H9 (cell line): ENCODE data around the gene PRDM13. TPM values are rescaled to one million over a fixed set of nuclear protein-coding genes. Genes with fewer than 3 reads are reported as not detected.

Source experiments
- DNase-seq: peaks from one replicate; pipeline ENCODE4 v3.0.0-alpha.2; 2017
- H2AFZ ChIP-seq: one replicate; pipeline ENCODE4 v1.6.1; 2013; ENCODE audit warnings: mild to moderate bottlenecking, low read length, control low read depth, moderate library complexity
- H2AK5ac ChIP-seq: 2 replicates; pipeline ENCODE4 v1.6.1; 2013; ENCODE audit warnings: low read length, control low read depth, mixed read lengths; ENCODE audit not compliant: insufficient read length
- H2BK120ac ChIP-seq: one replicate; pipeline ENCODE4 v1.6.1; 2013; ENCODE audit warnings: low read depth, mild to moderate bottlenecking, low read length, control low read depth, inconsistent platforms; ENCODE audit not compliant: poor library complexity, severe bottlenecking
- H2BK12ac ChIP-seq: 2 replicates; pipeline ENCODE4 v1.6.1; 2013; ENCODE audit warnings: low read length, control low read depth, mixed read lengths, low read depth; ENCODE audit not compliant: insufficient read length
- H2BK15ac ChIP-seq: 2 replicates; pipeline ENCODE4 v1.6.1; 2013; ENCODE audit warnings: low read depth, low read length, control low read depth
- H2BK20ac ChIP-seq: one replicate; pipeline ENCODE4 v1.6.1; 2013; ENCODE audit warnings: low read depth, mild to moderate bottlenecking, low read length, control low read depth, inconsistent platforms; ENCODE audit not compliant: poor library complexity, severe bottlenecking
- H2BK5ac ChIP-seq: 2 replicates; pipeline ENCODE4 v1.6.1; 2013; ENCODE audit warnings: low read length, control low read depth, mixed read lengths; ENCODE audit not compliant: insufficient read length
- H3K14ac ChIP-seq: 2 replicates; pipeline ENCODE4 v1.6.1; 2013; ENCODE audit warnings: low read length, control low read depth; ENCODE audit not compliant: insufficient read depth
- H3K18ac ChIP-seq: 2 replicates; pipeline ENCODE4 v1.6.1; 2013; ENCODE audit warnings: low read depth, mild to moderate bottlenecking, mixed read lengths, low read length, control low read depth; ENCODE audit not compliant: insufficient read length
- H3K23ac ChIP-seq: 2 replicates; pipeline ENCODE4 v1.6.1; 2013; ENCODE audit warnings: low read length, control low read depth, mixed read lengths, low read depth; ENCODE audit not compliant: insufficient read length
- H3K23me2 ChIP-seq: 2 replicates; pipeline ENCODE4 v1.6.1; 2013; ENCODE audit warnings: low read depth, mild to moderate bottlenecking, mixed read lengths, low read length, control low read depth; ENCODE audit not compliant: insufficient read length, poor library complexity, severe bottlenecking
- H3K27ac ChIP-seq: 2 replicates; pipeline ENCODE4 v1.5.1; 2013; ENCODE audit warnings: low read length, control low read depth, mixed read lengths, low read depth; ENCODE audit not compliant: insufficient read length
- H3K27me3 ChIP-seq: 2 replicates; pipeline ENCODE4 v1.6.1; 2013; ENCODE audit warnings: low read length, control low read depth, inconsistent platforms; ENCODE audit not compliant: insufficient read depth
- H3K4ac ChIP-seq: 2 replicates; pipeline ENCODE4 v1.6.1; 2013; ENCODE audit warnings: low read depth, mild to moderate bottlenecking, control low read depth, inconsistent platforms, low read length, moderate library complexity
- H3K4me1 ChIP-seq: 2 replicates; pipeline ENCODE4 v1.6.1; 2013; ENCODE audit warnings: low read length, control low read depth, inconsistent platforms; ENCODE audit not compliant: insufficient read depth
- H3K4me2 ChIP-seq: 2 replicates; pipeline ENCODE4 v1.6.1; 2013; ENCODE audit warnings: low read length, control low read depth, mixed read lengths; ENCODE audit not compliant: insufficient read length, insufficient read depth
- H3K56ac ChIP-seq: 2 replicates; pipeline ENCODE4 v1.6.1; 2013; ENCODE audit warnings: low read depth, mild to moderate bottlenecking, mixed read lengths, low read length, control low read depth; ENCODE audit not compliant: insufficient read length
- H3K79me1 ChIP-seq: 2 replicates; pipeline ENCODE4 v1.6.1; 2013; ENCODE audit warnings: low read depth, mild to moderate bottlenecking, moderate library complexity, low read length, control low read depth, inconsistent platforms; ENCODE audit not compliant: insufficient read depth, poor library complexity, severe bottlenecking
- H3K79me2 ChIP-seq: 2 replicates; pipeline ENCODE4 v1.6.1; 2013; ENCODE audit warnings: low read length, control low read depth, inconsistent platforms; ENCODE audit not compliant: insufficient read depth
- H3K9ac ChIP-seq: 2 replicates; pipeline ENCODE4 v1.6.1; 2013; ENCODE audit warnings: low read length, control low read depth, mixed read lengths; ENCODE audit not compliant: insufficient read length; ENCODE audit errors: extremely low read depth
- H3K9me3 ChIP-seq: one replicate; pipeline ENCODE4 v1.6.1; 2013; ENCODE audit warnings: low read depth, low read length, inconsistent platforms; ENCODE audit not compliant: control insufficient read depth
- H3T11ph ChIP-seq: one replicate; pipeline ENCODE4 v1.6.1; 2013; ENCODE audit warnings: mild to moderate bottlenecking, low read length, control low read depth, inconsistent platforms
- H4K20me1 ChIP-seq: one replicate; pipeline ENCODE4 v1.6.1; 2013; ENCODE audit not compliant: control insufficient read depth, insufficient read length, insufficient read depth
- H4K5ac ChIP-seq: 2 replicates; pipeline ENCODE4 v1.6.1; 2013; ENCODE audit warnings: low read depth, mild to moderate bottlenecking, mixed read lengths, low read length, control low read depth; ENCODE audit not compliant: insufficient read length
- H4K8ac ChIP-seq: replicated peaks from 2 replicates; pipeline ENCODE4 v1.6.1; 2013; ENCODE audit warnings: low read length, control low read depth, mixed read lengths, low read depth; ENCODE audit not compliant: insufficient read length
- H4K91ac ChIP-seq: 2 replicates; pipeline ENCODE4 v1.6.1; 2013; ENCODE audit warnings: low read depth, mild to moderate bottlenecking, moderate library complexity, mixed read lengths, low read length, control low read depth; ENCODE audit not compliant: insufficient read length
- H3K27ac Mint-ChIP-seq, 3 experiments: 2 replicates in 2 of 3; 3 replicates in 1 of 3; pipeline ENCODE4 v1.8.0; 2020 to 2021; ENCODE audit warnings: mixed read lengths in 3 of 3, mild to moderate bottlenecking in 1 of 3, moderate library complexity in 1 of 3
- H3K27me3 Mint-ChIP-seq: 2 replicates; pipeline ENCODE4 v1.8.0; 2021; ENCODE audit warnings: low read depth, mild to moderate bottlenecking, moderate library complexity, mixed read lengths
- H3K36me3 Mint-ChIP-seq, 3 experiments: 2 replicates in 2 of 3; 3 replicates in 1 of 3; pipeline ENCODE4 v1.8.0; 2020 to 2021; ENCODE audit warnings: low read depth in 3 of 3, mixed read lengths in 3 of 3; ENCODE audit not compliant: insufficient read depth in 1 of 3
- H3K4me1 Mint-ChIP-seq, 2 experiments: 2 replicates each; pipeline ENCODE4 v1.8.0; 2020; ENCODE audit warnings: mixed read lengths in 2 of 2
- H3K4me3 Mint-ChIP-seq, 2 experiments: 2 replicates in 1 of 2; 3 replicates in 1 of 2; pipeline ENCODE4 v1.8.0; 2020 to 2021; ENCODE audit warnings: mild to moderate bottlenecking in 2 of 2, mixed read lengths in 2 of 2, moderate library complexity in 1 of 2
- H3K9me3 Mint-ChIP-seq, 2 experiments: 2 replicates in 1 of 2; 3 replicates in 1 of 2; pipeline ENCODE4 v1.8.0; 2020; ENCODE audit warnings: mild to moderate bottlenecking in 2 of 2, mixed read lengths in 2 of 2, moderate library complexity in 1 of 2
- WGBS: extraction: QIAGEN DNeasy Blood & Tissue Kit; methylation state at CpG from one replicate; pipeline ENCODE4 v1.1.7; 2013; ENCODE audit warnings: missing lambda C conversion rate, low lambda C conversion rate, mixed read lengths; ENCODE audit not compliant: insufficient read length; ENCODE audit errors: extremely low coverage; 5-methylcytosine and 5-hydroxymethylcytosine counted together
- total RNA-seq: library from RNA; stranded (reverse); gene quantifications from 2 replicates; pipeline ENCODE4 v1.2.1, GENCODE V29; 2021
- TF ChIP-seq, protein P1 (sequence below): fragments of 200-600 bp; sonication (generic); conservative IDR thresholded peaks from 3 replicates; pipeline ENCODE4 v1.8.0; 2021; ENCODE audit warnings: antibody characterized with exemption, mild to moderate bottlenecking

Gene PRDM13
- total RNA-seq, 1 experiment from 2014 or later: not detected

DNA sequence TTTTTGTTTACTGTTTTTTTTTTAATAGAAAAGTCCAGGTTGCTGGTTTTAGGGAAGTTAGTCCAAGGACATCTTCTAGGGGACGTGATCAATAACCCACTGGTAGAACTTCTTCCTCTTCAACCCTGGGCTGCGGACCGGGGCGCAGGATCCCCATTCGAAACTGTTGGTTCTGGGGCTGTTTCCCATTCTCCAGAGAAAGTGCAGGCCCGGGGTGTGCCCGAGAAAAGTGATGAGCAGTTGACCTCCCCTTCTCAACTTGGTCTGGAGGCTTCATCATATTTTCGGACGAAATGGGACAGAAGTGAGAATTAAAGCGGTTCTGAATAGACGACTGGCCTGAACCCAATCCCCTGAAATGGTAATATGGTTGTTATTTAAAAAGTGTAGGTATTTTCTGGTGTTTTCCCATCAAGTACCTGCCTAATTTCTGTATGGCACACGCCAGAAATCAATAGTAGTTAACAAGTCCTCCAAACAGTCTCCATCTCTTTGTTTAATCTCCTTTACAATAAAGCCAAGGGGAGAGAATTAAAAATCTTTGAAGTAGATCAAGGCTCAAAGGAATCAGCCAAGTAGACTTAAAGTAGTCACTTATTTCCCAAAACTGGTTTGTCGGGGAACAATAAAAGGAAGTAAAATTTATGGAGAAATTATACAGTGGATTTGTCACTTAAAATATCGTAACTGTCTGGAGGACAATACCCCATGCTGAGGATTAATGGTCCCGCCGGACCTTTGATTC lies 550 bp upstream of the PRDM13 start:
- Histone ChIP-seq H2BK120ac (no peak overlapping the region), H2BK12ac (no peak overlapping the region), H3K4me1 (no peaks in the 10 kb centered on the region), H3K4ac (no peak overlapping the region), H4K20me1 (no peaks in the 10 kb centered on the region), H2AK5ac (no peak overlapping the region), H3K27me3 (peaks cover 97% of the 10 kb centered on the region), H3K4me2 (peak overlapping the region; percentile 18), H4K8ac (no peak overlapping the region), H3K79me2 (no peaks in the 10 kb centered on the region), H2AFZ (no peak overlapping the region), H3T11ph (no peak overlapping the region), H3K27ac (no peak overlapping the region), H2BK5ac (no peak overlapping the region), H3K23me2 (no peaks in the 10 kb centered on the region), H4K5ac (no peak overlapping the region), H3K18ac (no peak overlapping the region), H3K9ac (no peak overlapping the region), H2BK15ac (no peak overlapping the region), H3K56ac (no peak overlapping the region), H3K9me3 (no peaks in the 10 kb centered on the region), H2BK20ac (no peak overlapping the region), H3K23ac (no peak overlapping the region), H3K79me1 (no peaks in the 10 kb centered on the region), H4K91ac (no peak overlapping the region), H3K14ac (no peak overlapping the region)
- Mint-ChIP-seq H3K4me3 (no peak overlapping the region; a peak in 1 of 5 replicates), H3K9me3 (peaks cover 0 to 3% of the 10 kb centered on the region in 2 experiments; a peak in 1 of 5 replicates), H3K27ac (no peak overlapping the region), H3K36me3 (no peaks in the 10 kb centered on the region), H3K27me3 (peaks cover 100% of the 10 kb centered on the region), H3K4me1 (peaks cover 27 to 51% of the 10 kb centered on the region in 2 experiments)
- no peak for DNase-seq
- TF ChIP-seq, protein P1, sequence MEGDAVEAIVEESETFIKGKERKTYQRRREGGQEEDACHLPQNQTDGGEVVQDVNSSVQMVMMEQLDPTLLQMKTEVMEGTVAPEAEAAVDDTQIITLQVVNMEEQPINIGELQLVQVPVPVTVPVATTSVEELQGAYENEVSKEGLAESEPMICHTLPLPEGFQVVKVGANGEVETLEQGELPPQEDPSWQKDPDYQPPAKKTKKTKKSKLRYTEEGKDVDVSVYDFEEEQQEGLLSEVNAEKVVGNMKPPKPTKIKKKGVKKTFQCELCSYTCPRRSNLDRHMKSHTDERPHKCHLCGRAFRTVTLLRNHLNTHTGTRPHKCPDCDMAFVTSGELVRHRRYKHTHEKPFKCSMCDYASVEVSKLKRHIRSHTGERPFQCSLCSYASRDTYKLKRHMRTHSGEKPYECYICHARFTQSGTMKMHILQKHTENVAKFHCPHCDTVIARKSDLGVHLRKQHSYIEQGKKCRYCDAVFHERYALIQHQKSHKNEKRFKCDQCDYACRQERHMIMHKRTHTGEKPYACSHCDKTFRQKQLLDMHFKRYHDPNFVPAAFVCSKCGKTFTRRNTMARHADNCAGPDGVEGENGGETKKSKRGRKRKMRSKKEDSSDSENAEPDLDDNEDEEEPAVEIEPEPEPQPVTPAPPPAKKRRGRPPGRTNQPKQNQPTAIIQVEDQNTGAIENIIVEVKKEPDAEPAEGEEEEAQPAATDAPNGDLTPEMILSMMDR: no peak
- WGBS: no CpG with 5 or more reads among the region's 16 CpGs
